ENCODE measurements around the gene ACSL5. TPM values are rescaled to one million over a fixed set of nuclear protein-coding genes. Genes with fewer than 3 reads are reported as not detected.

ACSL5 gene
- total and polyA plus RNA-seq, 9 donors = 7.9 to 34.2 (median 20.6) TPM

- WGBS, 3 donors = 80 to 94% (median 89%) methylated on average over 2 of the region's 2 CpGs
- intact Hi-C loops (cut with DNase I) = no loop called here
- Histone ChIP-seq H3K27ac (no peak overlapping the region), H3K9me3 (no peaks in the 10 kb centered on the region), H3K36me3 (no peaks in the 10 kb centered on the region), H3K4me3 (no peak overlapping the region), H3K4me1 (ENCODE audit: insufficient read depth) (no peaks in the 10 kb centered on the region), H3K27me3 (no peaks in the 10 kb centered on the region)
- TF ChIP-seq EP300 (IDR thresholded peaks at IDR 0.05) (no peak), POLR2A (IDR thresholded peaks at IDR 0.05) (no peak), CTCF (IDR thresholded peaks at IDR 0.05) (no peak)
- DNase-seq = no peak
These were observed 19.9 kb downstream of the ACSL5 start for GRCh38 chr10:112393827-112394226.

GRCh38 chr10:112394475-112394875, 20.6 kb downstream of the ACSL5 start:
- no peaks in the 10 kb centered on the region for H3K4me1 ChIP-seq (ENCODE audit: insufficient read depth)
- H3K4me3 ChIP-seq = no peak overlapping the region
- no peaks in the 10 kb centered on the region for H3K9me3 ChIP-seq
- no peak overlapping the region for H3K27ac ChIP-seq
- TF ChIP-seq EP300 (IDR thresholded peaks at IDR 0.05) (no peak), CTCF (IDR thresholded peaks at IDR 0.05) (no peak), POLR2A (IDR thresholded peaks at IDR 0.05) (no peak)
- H3K27me3 ChIP-seq = no peaks in the 10 kb centered on the region
- DNase-seq = no peak
- H3K36me3 ChIP-seq = no peaks in the 10 kb centered on the region
- intact Hi-C loops (cut with DNase I) = no loop called here
- 71 to 84% (median 83%) methylated on average over 5 of the region's 5 CpGs for WGBS, 3 donors

GRCh38 chr10:112395809-112396530, 22.1 kb downstream of the ACSL5 start:
- intact Hi-C loops (cut with DNase I) = no loop called here
- no peak overlapping the region for H3K27ac ChIP-seq
- WGBS, 3 donors = 75 to 82% (median 80%) methylated on average over 5 of the region's 5 CpGs

GRCh38 chr10:112397592-112397991, 23.7 kb downstream of the ACSL5 start:
- WGBS, 3 donors = 92 to 93% (median 92%) methylated on average over 2 of the region's 2 CpGs
- intact Hi-C loops (cut with DNase I) = no loop called here
- Histone ChIP-seq H3K9me3 (no peaks in the 10 kb centered on the region), H3K4me1 (ENCODE audit: insufficient read depth) (no peaks in the 10 kb centered on the region), H3K4me3 (no peak overlapping the region), H3K36me3 (no peaks in the 10 kb centered on the region), H3K27me3 (no peaks in the 10 kb centered on the region), H3K27ac (no peak overlapping the region)
- DNase-seq = no peak
- TF ChIP-seq CTCF (IDR thresholded peaks at IDR 0.05) (no peak), POLR2A (IDR thresholded peaks at IDR 0.05) (no peak), EP300 (IDR thresholded peaks at IDR 0.05) (no peak)

More at GRCh38 chr10:112395809-112396530, 22.1 kb downstream of the ACSL5 start:
- no peak for DNase-seq
- H3K4me1 ChIP-seq (ENCODE audit: insufficient read depth) = no peaks in the 10 kb centered on the region
- no peaks in the 10 kb centered on the region for H3K36me3 ChIP-seq
- no peaks in the 10 kb centered on the region for H3K27me3 ChIP-seq
- no peak overlapping the region for H3K4me3 ChIP-seq
- H3K9me3 ChIP-seq = no peaks in the 10 kb centered on the region
- TF ChIP-seq POLR2A (IDR thresholded peaks at IDR 0.05) (no peak), EP300 (IDR thresholded peaks at IDR 0.05) (no peak), CTCF (IDR thresholded peaks at IDR 0.05) (no peak)
